ENCODE measurements around the gene POU5F1. TPM values are rescaled to one million over a fixed set of nuclear protein-coding genes. Genes with fewer than 3 reads are reported as not detected.

The POU5F1 gene
- total RNA-seq, 1 experiment from 2014 or later = 32.7 TPM

GRCh38 chr6:31139599-31139998, 30.9 kb downstream of the POU5F1 start:
- no peaks in the 10 kb centered on the region for H3K9me3 Mint-ChIP-seq (ENCODE audit: low read depth, unreplicated experiment)
- CTCF ChIA-PET = interaction anchor here (1.2 to 3.4 kb wide), 3 partner anchors 18 to 227 kb away, joined by 4 to 43 read pairs (median 4); partner anchors contain the start of genes CCHCR1 and TCF19
- peaks cover 29% of the 10 kb centered on the region for H3K4me1 Mint-ChIP-seq (ENCODE audit: low read depth, unreplicated experiment)
- no peaks in the 10 kb centered on the region for H3K27me3 Mint-ChIP-seq (ENCODE audit: unreplicated experiment)
- intact Hi-C loops (cut with micrococcal nuclease; ENCODE audit: unreplicated experiment) = no loop called here
- peaks cover 35% of the 10 kb centered on the region for H3K36me3 Mint-ChIP-seq (ENCODE audit: insufficient read depth, unreplicated experiment)
- no TSS peak for BruUV-seq (replicated peaks)
- DNase-seq = no peak
- no peak overlapping the region for H3K4me3 Mint-ChIP-seq (ENCODE audit: low read depth, unreplicated experiment)
- TF ChIP-seq, protein P1, sequence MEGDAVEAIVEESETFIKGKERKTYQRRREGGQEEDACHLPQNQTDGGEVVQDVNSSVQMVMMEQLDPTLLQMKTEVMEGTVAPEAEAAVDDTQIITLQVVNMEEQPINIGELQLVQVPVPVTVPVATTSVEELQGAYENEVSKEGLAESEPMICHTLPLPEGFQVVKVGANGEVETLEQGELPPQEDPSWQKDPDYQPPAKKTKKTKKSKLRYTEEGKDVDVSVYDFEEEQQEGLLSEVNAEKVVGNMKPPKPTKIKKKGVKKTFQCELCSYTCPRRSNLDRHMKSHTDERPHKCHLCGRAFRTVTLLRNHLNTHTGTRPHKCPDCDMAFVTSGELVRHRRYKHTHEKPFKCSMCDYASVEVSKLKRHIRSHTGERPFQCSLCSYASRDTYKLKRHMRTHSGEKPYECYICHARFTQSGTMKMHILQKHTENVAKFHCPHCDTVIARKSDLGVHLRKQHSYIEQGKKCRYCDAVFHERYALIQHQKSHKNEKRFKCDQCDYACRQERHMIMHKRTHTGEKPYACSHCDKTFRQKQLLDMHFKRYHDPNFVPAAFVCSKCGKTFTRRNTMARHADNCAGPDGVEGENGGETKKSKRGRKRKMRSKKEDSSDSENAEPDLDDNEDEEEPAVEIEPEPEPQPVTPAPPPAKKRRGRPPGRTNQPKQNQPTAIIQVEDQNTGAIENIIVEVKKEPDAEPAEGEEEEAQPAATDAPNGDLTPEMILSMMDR (IDR thresholded peaks at IDR 0.05; ENCODE audit: unreplicated experiment) = no peak
- H3K27ac Mint-ChIP-seq (ENCODE audit: unreplicated experiment) = no peak overlapping the region

DNA sequence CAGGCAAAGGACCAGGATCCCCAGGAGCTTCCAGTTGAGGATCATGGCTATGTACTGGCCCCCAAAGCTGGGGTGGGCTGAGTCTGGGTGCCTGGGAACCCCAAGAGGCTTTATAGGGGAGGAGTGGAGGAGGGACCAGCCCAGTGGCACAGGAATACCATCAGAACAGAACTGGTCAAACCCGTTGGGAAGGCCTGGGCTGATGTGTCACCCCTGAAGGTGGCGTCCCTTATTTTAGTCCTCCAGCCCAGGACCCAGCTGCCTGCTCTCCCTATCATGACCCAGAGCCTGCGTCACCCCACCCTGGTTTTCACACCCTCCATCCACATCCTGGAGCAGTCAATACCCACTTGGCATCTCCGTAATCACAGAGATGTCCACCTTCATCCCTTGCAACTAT, 31.5 kb downstream of the POU5F1 start, which contains the start of gene PSORS1C2:
Gene PSORS1C2, minus strand, starts transcription at position 85 of the 400 bp plus-strand sequence. Its CDS starts 40 bp downstream, at position 45.
- H3K27me3 Mint-ChIP-seq (ENCODE audit: unreplicated experiment) = no peaks in the 10 kb centered on the region

GRCh38 chr6:31135710-31136109, 34.8 kb downstream of the POU5F1 start:
- H3K27ac Mint-ChIP-seq (ENCODE audit: unreplicated experiment) = no peak overlapping the region
- intact Hi-C loops (cut with micrococcal nuclease; ENCODE audit: unreplicated experiment) = no loop called here
- no TSS peak for BruUV-seq (replicated peaks)

More for the DNA sequence above, 31.5 kb downstream of the POU5F1 start, which contains the start of gene PSORS1C2:
- CTCF ChIA-PET = interaction anchor here (0.5 to 3.4 kb wide), 4 partner anchors 9 to 228 kb away, joined by 4 to 43 read pairs (median 8); no protein-coding TSS in a partner anchor
- no peak for DNase-seq
- H3K4me1 Mint-ChIP-seq (ENCODE audit: low read depth, unreplicated experiment) = peaks cover 29% of the 10 kb centered on the region
- BruUV-seq (replicated peaks) = no TSS peak
- H3K9me3 Mint-ChIP-seq (ENCODE audit: low read depth, unreplicated experiment) = no peaks in the 10 kb centered on the region
- H3K27ac Mint-ChIP-seq (ENCODE audit: unreplicated experiment) = no peak within 1 kb of the TSS
- peak within 1 kb of the TSS; percentile 48 for H3K4me3 Mint-ChIP-seq (ENCODE audit: low read depth, unreplicated experiment)
- intact Hi-C loops (cut with micrococcal nuclease; ENCODE audit: unreplicated experiment) = no loop called here
- TF ChIP-seq, protein P1 (IDR thresholded peaks at IDR 0.05; ENCODE audit: unreplicated experiment) = no peak
- peaks cover 31% of the 10 kb centered on the region for H3K36me3 Mint-ChIP-seq (ENCODE audit: insufficient read depth, unreplicated experiment)

GRCh38 chr6:31132806-31133205, 37.7 kb downstream of the POU5F1 start:
- BruUV-seq (replicated peaks) = no TSS peak
- no peaks in the 10 kb centered on the region for H3K27me3 Mint-ChIP-seq (ENCODE audit: unreplicated experiment)
- CTCF ChIA-PET = interaction anchor here (0.7 to 1.5 kb wide), 4 partner anchors 18 to 62 kb away, joined by 3 to 6 read pairs (median 4); partner anchors contain the start of genes PSORS1C1 and TCF19
- H3K4me1 Mint-ChIP-seq (ENCODE audit: low read depth, unreplicated experiment) = peaks cover 13% of the 10 kb centered on the region
- DNase-seq = no peak
- H3K9me3 Mint-ChIP-seq (ENCODE audit: low read depth, unreplicated experiment) = no peaks in the 10 kb centered on the region
- H3K36me3 Mint-ChIP-seq (ENCODE audit: insufficient read depth, unreplicated experiment) = peaks cover 10% of the 10 kb centered on the region
- TF ChIP-seq, protein P1 (IDR thresholded peaks at IDR 0.05; ENCODE audit: unreplicated experiment) = no peak
- intact Hi-C loops (cut with micrococcal nuclease; ENCODE audit: unreplicated experiment) = no loop called here
- no peak overlapping the region for H3K27ac Mint-ChIP-seq (ENCODE audit: unreplicated experiment)
- no peak overlapping the region for H3K4me3 Mint-ChIP-seq (ENCODE audit: low read depth, unreplicated experiment)

More at GRCh38 chr6:31135710-31136109, 34.8 kb downstream of the POU5F1 start:
- CTCF ChIA-PET = interaction anchor here (1.0 to 1.6 kb wide), 3 partner anchors 10 to 57 kb away, joined by 4 to 15 read pairs (median 5); no protein-coding TSS in a partner anchor
- H3K36me3 Mint-ChIP-seq (ENCODE audit: insufficient read depth, unreplicated experiment) = peaks cover 20% of the 10 kb centered on the region
- no peaks in the 10 kb centered on the region for H3K27me3 Mint-ChIP-seq (ENCODE audit: unreplicated experiment)
- TF ChIP-seq, protein P1 (IDR thresholded peaks at IDR 0.05; ENCODE audit: unreplicated experiment) = no peak
- DNase-seq = no peak
- peaks cover 29% of the 10 kb centered on the region for H3K4me1 Mint-ChIP-seq (ENCODE audit: low read depth, unreplicated experiment)
- H3K9me3 Mint-ChIP-seq (ENCODE audit: low read depth, unreplicated experiment) = no peaks in the 10 kb centered on the region
- no peak overlapping the region for H3K4me3 Mint-ChIP-seq (ENCODE audit: low read depth, unreplicated experiment)

All from Calu3 (cell line).